ENCODE results near the gene CAPN15. TPM values are rescaled to one million over a fixed set of nuclear protein-coding genes. Genes with fewer than 3 reads are reported as not detected.

CAPN15 gene
- total RNA-seq, 1 donor from 2014 or later: 38.7 TPM

DNA sequence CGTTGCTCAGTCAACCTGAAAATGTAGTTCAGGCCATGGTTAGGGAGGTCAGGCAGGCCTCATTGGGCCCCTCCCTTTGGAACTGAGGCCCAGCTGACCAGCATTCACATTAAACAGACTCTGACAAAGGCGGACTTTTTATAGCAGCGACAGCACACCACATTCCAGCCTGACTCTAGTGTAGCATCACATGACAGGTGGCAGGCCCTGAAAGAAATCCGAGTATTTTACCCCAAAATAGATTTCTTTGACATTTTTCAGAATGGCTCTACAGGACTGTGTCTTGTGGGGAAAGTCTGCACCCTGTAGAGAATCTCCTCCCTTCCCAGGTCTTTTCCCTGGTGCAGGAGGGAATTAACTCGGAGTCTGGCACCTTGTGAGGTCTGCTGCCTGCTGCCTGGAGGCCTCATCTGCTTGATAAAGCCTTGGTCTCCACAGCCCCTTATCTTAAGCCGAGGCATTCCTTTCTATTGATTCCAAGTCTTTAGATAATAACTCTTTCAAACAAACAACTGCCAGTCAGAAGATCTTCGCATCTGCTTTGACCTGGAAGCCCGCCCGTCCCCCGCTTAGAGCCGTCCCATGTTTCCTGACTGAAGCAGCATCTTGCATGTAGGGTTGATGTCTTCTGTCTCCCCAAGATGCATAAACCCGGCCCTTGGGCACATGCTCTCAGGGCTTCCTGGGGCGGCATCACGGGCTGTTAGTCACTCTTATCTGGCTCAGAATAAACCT, 44.0 kb upstream of the CAPN15 start:
- Histone ChIP-seq H2AFZ (ENCODE audit: low read depth, low read length) (no peak overlapping the region), H3K4me3 (ENCODE audit: insufficient read depth, low read depth, low read length) (no peak overlapping the region), H3K4me1 (ENCODE audit: insufficient read depth, low read length) (peaks cover 8% of the 10 kb centered on the region), H3K9me3 (ENCODE audit: insufficient read depth, low read depth, low read length) (no peaks in the 10 kb centered on the region), H3K27ac (ENCODE audit: low read depth, low read length) (no peak overlapping the region), H3K36me3 (ENCODE audit: insufficient read depth, low read length) (no peaks in the 10 kb centered on the region), H3K4me2 (ENCODE audit: low read length) (no peak overlapping the region), H3K9ac (ENCODE audit: low read length) (peak overlapping the region; percentile 13), H4K20me1 (ENCODE audit: insufficient read depth, low read length) (peaks cover 49% of the 10 kb centered on the region), H3K27me3 (ENCODE audit: insufficient read depth, low read length) (no peaks in the 10 kb centered on the region), H3K79me2 (ENCODE audit: insufficient read depth, low read length) (no peaks in the 10 kb centered on the region)
- Mint-ChIP-seq H3K4me3 (ENCODE audit: unreplicated experiment) (peak overlapping the region; percentile 23), H3K27ac (ENCODE audit: unreplicated experiment) (peak overlapping the region; percentile 68), H3K4me1 (ENCODE audit: low read depth, unreplicated experiment) (peaks cover 5% of the 10 kb centered on the region), H3K36me3 (ENCODE audit: low read depth, unreplicated experiment) (peaks cover 2% of the 10 kb centered on the region), H3K27me3 (ENCODE audit: low read depth, unreplicated experiment) (no peaks in the 10 kb centered on the region), H3K9me3 (ENCODE audit: unreplicated experiment) (no peaks in the 10 kb centered on the region)
- FAIRE-seq (no peak), DNase-seq (ENCODE audit: low read depth) (peak; percentile 22)
- TF ChIP-seq, protein P1, sequence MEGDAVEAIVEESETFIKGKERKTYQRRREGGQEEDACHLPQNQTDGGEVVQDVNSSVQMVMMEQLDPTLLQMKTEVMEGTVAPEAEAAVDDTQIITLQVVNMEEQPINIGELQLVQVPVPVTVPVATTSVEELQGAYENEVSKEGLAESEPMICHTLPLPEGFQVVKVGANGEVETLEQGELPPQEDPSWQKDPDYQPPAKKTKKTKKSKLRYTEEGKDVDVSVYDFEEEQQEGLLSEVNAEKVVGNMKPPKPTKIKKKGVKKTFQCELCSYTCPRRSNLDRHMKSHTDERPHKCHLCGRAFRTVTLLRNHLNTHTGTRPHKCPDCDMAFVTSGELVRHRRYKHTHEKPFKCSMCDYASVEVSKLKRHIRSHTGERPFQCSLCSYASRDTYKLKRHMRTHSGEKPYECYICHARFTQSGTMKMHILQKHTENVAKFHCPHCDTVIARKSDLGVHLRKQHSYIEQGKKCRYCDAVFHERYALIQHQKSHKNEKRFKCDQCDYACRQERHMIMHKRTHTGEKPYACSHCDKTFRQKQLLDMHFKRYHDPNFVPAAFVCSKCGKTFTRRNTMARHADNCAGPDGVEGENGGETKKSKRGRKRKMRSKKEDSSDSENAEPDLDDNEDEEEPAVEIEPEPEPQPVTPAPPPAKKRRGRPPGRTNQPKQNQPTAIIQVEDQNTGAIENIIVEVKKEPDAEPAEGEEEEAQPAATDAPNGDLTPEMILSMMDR (IDR thresholded peaks at IDR 0.05; ENCODE audit: insufficient read depth, low read depth, low read length): no peak
- TF ChIP-seq EZH2 (IDR thresholded peaks at IDR 0.05; ENCODE audit: insufficient read depth, low read length): no peak

- Mint-ChIP-seq H3K4me3 (ENCODE audit: unreplicated experiment) (no peak overlapping the region), H3K36me3 (ENCODE audit: low read depth, unreplicated experiment) (peaks cover 6% of the 10 kb centered on the region), H3K27me3 (ENCODE audit: low read depth, unreplicated experiment) (no peaks in the 10 kb centered on the region), H3K27ac (ENCODE audit: unreplicated experiment) (no peak overlapping the region), H3K9me3 (ENCODE audit: unreplicated experiment) (no peaks in the 10 kb centered on the region), H3K4me1 (ENCODE audit: low read depth, unreplicated experiment) (peaks cover 3% of the 10 kb centered on the region)
- H3K9me3 ChIP-seq (ENCODE audit: insufficient read depth, low read depth, low read length): no peaks in the 10 kb centered on the region
- peaks cover 4% of the 10 kb centered on the region for H3K4me1 ChIP-seq (ENCODE audit: insufficient read depth, low read length)
- H2AFZ ChIP-seq (ENCODE audit: low read depth, low read length): no peak overlapping the region
- DNase-seq (ENCODE audit: low read depth) (no peak), FAIRE-seq (no peak)
- TF ChIP-seq, protein P1 (IDR thresholded peaks at IDR 0.05; ENCODE audit: insufficient read depth, low read depth, low read length): no peak
- TF ChIP-seq EZH2 (IDR thresholded peaks at IDR 0.05; ENCODE audit: insufficient read depth, low read length): no peak
- H3K27me3 ChIP-seq (ENCODE audit: insufficient read depth, low read length): no peaks in the 10 kb centered on the region
- no peaks in the 10 kb centered on the region for H3K79me2 ChIP-seq (ENCODE audit: insufficient read depth, low read length)
- no peak overlapping the region for H3K27ac ChIP-seq (ENCODE audit: low read depth, low read length)
- peaks cover 5% of the 10 kb centered on the region for H3K36me3 ChIP-seq (ENCODE audit: insufficient read depth, low read length)
- H3K4me2 ChIP-seq (ENCODE audit: low read length): no peak overlapping the region
- H3K4me3 ChIP-seq (ENCODE audit: insufficient read depth, low read depth, low read length): no peak overlapping the region
- peaks cover 12% of the 10 kb centered on the region for H4K20me1 ChIP-seq (ENCODE audit: insufficient read depth, low read length)
- no peak overlapping the region for H3K9ac ChIP-seq (ENCODE audit: low read length)
Observed at GRCh38 chr16:489606-490005, 37.9 kb upstream of the CAPN15 start.

DNA sequence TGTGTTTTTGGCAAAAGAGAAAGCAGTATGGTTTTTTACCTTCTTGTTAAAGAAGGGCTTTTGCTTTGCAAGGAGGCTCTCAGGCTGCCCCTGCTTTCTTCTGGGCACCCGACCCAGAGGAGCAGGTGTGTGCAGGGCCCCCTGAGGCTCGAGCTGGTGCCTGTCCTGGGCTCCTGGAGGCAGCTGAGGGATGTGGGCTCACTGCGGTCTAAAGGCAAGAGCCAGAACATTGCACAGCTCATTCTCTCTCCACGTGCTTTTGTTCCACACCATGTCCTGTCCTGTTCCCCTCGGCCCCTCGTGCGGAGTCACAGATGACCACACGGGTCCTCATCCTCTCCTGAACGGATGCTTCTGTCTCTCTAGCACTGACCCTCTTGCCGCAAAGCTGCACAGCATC, 36.7 kb upstream of the CAPN15 start:
- Histone ChIP-seq H3K27ac (ENCODE audit: low read depth, low read length) (no peak overlapping the region), H3K4me3 (ENCODE audit: insufficient read depth, low read depth, low read length) (no peak overlapping the region), H3K9me3 (ENCODE audit: insufficient read depth, low read depth, low read length) (no peaks in the 10 kb centered on the region), H3K9ac (ENCODE audit: low read length) (no peak overlapping the region), H3K4me1 (ENCODE audit: insufficient read depth, low read length) (peaks cover 4% of the 10 kb centered on the region), H4K20me1 (ENCODE audit: insufficient read depth, low read length) (peaks cover 15% of the 10 kb centered on the region), H3K27me3 (ENCODE audit: insufficient read depth, low read length) (no peaks in the 10 kb centered on the region), H3K79me2 (ENCODE audit: insufficient read depth, low read length) (no peaks in the 10 kb centered on the region), H2AFZ (ENCODE audit: low read depth, low read length) (no peak overlapping the region), H3K36me3 (ENCODE audit: insufficient read depth, low read length) (peaks cover 5% of the 10 kb centered on the region), H3K4me2 (ENCODE audit: low read length) (no peak overlapping the region)
- Mint-ChIP-seq H3K36me3 (ENCODE audit: low read depth, unreplicated experiment) (peaks cover 6% of the 10 kb centered on the region), H3K4me1 (ENCODE audit: low read depth, unreplicated experiment) (peaks cover 3% of the 10 kb centered on the region), H3K27me3 (ENCODE audit: low read depth, unreplicated experiment) (no peaks in the 10 kb centered on the region), H3K9me3 (ENCODE audit: unreplicated experiment) (no peaks in the 10 kb centered on the region), H3K4me3 (ENCODE audit: unreplicated experiment) (no peak overlapping the region), H3K27ac (ENCODE audit: unreplicated experiment) (no peak overlapping the region)
- TF ChIP-seq, protein P1 (IDR thresholded peaks at IDR 0.05; ENCODE audit: insufficient read depth, low read depth, low read length): no peak
- no peak for TF ChIP-seq EZH2 (IDR thresholded peaks at IDR 0.05; ENCODE audit: insufficient read depth, low read length)
- FAIRE-seq (no peak), DNase-seq (ENCODE audit: low read depth) (no peak)
